ENCODE measurements around the gene METRN.
"Not testable (repeated sequence)": the region's sequence is repeated elsewhere in the genome, so short reads cannot be mapped to it uniquely, and the experiment has no call there.

METRN gene

GRCh38 chr16:739560-740458 lies 24.9 kb downstream of the METRN start:
- no peak for DNase-seq

GRCh38 chr16:740459-740763 lies 25.5 kb downstream of the METRN start:
- no peak for DNase-seq

- DNase-seq = peak; percentile 92
These were observed 26.0 kb downstream of the METRN start, which contains the start of gene CIAO3 for GRCh38 chr16:740764-741505. Gene CIAO3 (minus strand): TSS chr16:740997. CDS start chr16:740985, 12 bp downstream.

- DNase-seq = no peak
These were observed 27.2 kb downstream of the METRN start for GRCh38 chr16:741986-742629.

- DNase-seq = not testable (repeated sequence)
These were observed 28.0 kb downstream of the METRN start for GRCh38 chr16:742894-743293.

GRCh38 chr16:743794-744500 lies 29.0 kb downstream of the METRN start:
- DNase-seq = no peak

- no peak for DNase-seq
These were observed 30.8 kb downstream of the METRN start for GRCh38 chr16:745739-746138.

- DNase-seq = no peak
These were observed 31.7 kb downstream of the METRN start for GRCh38 chr16:746637-747036.

- no peak for DNase-seq
These were observed 33.2 kb downstream of the METRN start for GRCh38 chr16:747978-748746.

- no peak for DNase-seq
These were observed 34.1 kb downstream of the METRN start for GRCh38 chr16:749010-749409.

- DNase-seq = no peak
These were observed 35.6 kb downstream of the METRN start for GRCh38 chr16:750485-750884.

- no peak for DNase-seq
These were observed 36.5 kb downstream of the METRN start for GRCh38 chr16:751152-752006.

- no peak for DNase-seq
These were observed 37.0 kb downstream of the METRN start for GRCh38 chr16:752007-752312.

GRCh38 chr16:754121-754607 lies 39.2 kb downstream of the METRN start:
- DNase-seq = not testable (repeated sequence)

GRCh38 chr16:754656-755055 lies 39.7 kb downstream of the METRN start:
- no peak for DNase-seq

- DNase-seq = no peak
These were observed 41.5 kb downstream of the METRN start for GRCh38 chr16:756428-756827.

- DNase-seq = no peak
These were observed 44.4 kb downstream of the METRN start for GRCh38 chr16:759110-759910.

GRCh38 chr16:760065-760464 lies 45.1 kb downstream of the METRN start:
- DNase-seq = no peak

GRCh38 chr16:760545-761343 lies 45.8 kb downstream of the METRN start, which contains the start of gene MSLN:
Gene MSLN (plus strand): TSS chr16:760734. CDS start chr16:762681, 1,947 bp downstream.
- DNase-seq = no peak
